ENCODE measurements around the gene BIRC3. TPM values are rescaled to one million over a fixed set of nuclear protein-coding genes. Genes with fewer than 3 reads are reported as not detected.

The BIRC3 gene
- polyA plus RNA-seq, 1 experiment = 3.5 TPM

DNA sequence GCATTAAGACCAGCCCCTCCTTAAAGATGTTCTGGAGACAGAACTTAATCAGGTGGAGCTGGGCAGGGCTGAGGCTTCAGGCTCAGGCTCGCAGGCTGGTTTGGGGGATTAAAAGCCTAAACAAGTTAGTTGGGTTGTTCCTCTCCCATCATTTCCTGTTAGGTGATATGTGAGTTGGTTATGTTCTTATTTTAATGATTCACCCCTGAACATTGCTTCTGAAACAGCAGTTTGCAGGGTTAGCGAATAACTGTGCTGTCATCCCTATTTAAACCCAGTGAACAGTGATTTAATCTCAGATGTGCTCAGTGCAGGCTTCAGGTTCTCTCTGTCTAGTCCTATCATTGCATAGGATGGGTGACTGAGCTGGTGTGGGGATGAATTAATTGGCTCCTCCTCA is 47.4 kb upstream of the BIRC3 start:
- Histone ChIP-seq H3K9me3 (ENCODE audit: control insufficient read depth, insufficient read depth, low read length) (peaks cover 3% of the 10 kb centered on the region), H3K27ac (ENCODE audit: low read depth, low read length) (no peak overlapping the region), H3K4me3 (ENCODE audit: low read depth, low read length) (no peak overlapping the region), H3K27me3 (ENCODE audit: control insufficient read depth, insufficient read depth, low read length) (no peaks in the 10 kb centered on the region)
- TF ChIP-seq, protein P1, sequence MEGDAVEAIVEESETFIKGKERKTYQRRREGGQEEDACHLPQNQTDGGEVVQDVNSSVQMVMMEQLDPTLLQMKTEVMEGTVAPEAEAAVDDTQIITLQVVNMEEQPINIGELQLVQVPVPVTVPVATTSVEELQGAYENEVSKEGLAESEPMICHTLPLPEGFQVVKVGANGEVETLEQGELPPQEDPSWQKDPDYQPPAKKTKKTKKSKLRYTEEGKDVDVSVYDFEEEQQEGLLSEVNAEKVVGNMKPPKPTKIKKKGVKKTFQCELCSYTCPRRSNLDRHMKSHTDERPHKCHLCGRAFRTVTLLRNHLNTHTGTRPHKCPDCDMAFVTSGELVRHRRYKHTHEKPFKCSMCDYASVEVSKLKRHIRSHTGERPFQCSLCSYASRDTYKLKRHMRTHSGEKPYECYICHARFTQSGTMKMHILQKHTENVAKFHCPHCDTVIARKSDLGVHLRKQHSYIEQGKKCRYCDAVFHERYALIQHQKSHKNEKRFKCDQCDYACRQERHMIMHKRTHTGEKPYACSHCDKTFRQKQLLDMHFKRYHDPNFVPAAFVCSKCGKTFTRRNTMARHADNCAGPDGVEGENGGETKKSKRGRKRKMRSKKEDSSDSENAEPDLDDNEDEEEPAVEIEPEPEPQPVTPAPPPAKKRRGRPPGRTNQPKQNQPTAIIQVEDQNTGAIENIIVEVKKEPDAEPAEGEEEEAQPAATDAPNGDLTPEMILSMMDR (IDR thresholded peaks at IDR 0.05; ENCODE audit: low read depth, low read length) = no peak
- CTCF ChIA-PET = interaction anchor here (2.2 kb wide), 1 partner anchor 18 kb away, joined by 5 read pairs; no protein-coding TSS in a partner anchor
- POLR2A ChIA-PET = no interaction called here
- DNase-seq (ENCODE audit: low read depth, low spot score) = no peak

DNA sequence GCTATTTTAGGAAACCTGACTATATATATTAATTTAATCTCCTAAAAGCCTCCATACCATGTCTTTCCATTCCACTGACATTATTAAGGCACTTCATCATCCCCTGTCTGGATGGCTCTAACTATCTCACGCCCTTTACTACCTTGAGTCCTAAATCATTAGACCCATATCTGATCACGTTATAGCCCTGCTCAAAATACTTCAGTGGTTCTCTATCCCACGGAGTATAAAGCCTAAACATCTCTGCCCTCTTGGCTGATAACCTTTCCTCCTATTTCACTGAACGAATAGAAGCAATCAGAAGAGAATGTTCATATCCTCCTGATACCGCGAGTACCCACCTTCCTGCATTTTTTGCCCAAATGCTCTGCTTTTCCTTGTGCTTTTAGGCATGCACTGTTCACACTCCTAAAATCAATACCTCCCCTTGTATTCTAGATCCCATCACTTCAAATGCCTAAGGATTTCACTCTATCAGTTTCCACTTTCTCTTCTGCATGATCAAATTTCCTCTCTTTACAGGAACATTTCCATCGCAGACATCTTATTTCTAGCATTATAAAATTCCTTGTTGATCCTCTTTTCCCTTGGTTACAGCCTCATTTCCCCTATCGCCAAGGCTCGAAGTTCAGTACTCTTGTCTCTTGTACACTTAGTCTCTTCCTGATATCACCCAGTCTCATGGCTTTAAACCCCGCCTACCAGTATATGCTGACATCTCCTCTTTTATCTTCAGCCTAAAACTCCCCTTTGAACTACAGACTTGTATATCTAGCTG is 45.0 kb upstream of the BIRC3 start:
- H3K4me3 ChIP-seq (ENCODE audit: low read depth, low read length) = no peak overlapping the region
- TF ChIP-seq, protein P1 (IDR thresholded peaks at IDR 0.05; ENCODE audit: low read depth, low read length) = no peak
- H3K9me3 ChIP-seq (ENCODE audit: control insufficient read depth, insufficient read depth, low read length) = peaks cover 3% of the 10 kb centered on the region
- no peak for DNase-seq (ENCODE audit: low read depth, low spot score)
- no peaks in the 10 kb centered on the region for H3K27me3 ChIP-seq (ENCODE audit: control insufficient read depth, insufficient read depth, low read length)
- ChIA-PET POLR2A (no interaction called here), CTCF (no interaction called here)
- no peak overlapping the region for H3K27ac ChIP-seq (ENCODE audit: low read depth, low read length)

DNA sequence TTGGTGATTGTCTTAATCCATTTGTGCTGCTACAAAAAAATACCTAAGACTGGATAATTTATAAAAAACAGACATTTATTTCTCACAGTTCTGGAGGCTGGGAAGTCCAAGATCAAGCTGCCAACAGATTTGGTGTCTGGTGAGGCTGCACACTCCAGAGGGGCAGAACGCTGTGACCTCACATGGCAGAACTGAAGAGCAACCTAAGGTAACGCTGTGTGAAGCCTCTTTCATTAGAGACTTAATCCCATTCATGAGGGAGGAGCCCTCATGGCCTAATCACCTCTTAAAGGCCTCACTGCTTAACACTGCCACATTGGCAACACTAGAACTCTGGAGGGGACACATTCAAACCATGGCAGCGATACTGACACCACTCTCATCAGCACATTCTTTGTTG is 42.7 kb upstream of the BIRC3 start:
- CTCF ChIA-PET = interaction anchor here (1.2 kb wide), 1 partner anchor 18 kb away, joined by 4 read pairs; no protein-coding TSS in a partner anchor
- POLR2A ChIA-PET = no interaction called here

DNA sequence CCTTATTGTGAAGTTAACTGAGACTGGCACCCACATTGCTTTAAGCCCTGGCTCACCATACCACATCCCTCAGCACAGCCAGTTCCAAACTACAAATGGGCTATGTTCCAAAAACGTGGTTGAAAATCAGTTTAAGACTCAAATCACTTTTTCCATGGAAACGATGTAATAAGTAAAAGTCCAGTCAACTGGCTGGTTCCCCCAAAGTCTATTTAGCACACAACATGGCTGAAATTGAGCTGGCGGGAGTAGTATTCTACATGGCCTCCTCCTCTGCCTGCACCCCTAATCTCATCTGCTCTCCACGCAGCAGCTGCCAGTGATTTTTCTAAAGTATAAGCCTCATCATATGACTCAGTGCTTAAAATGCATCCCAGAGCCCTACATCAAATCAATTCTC is 40.9 kb upstream of the BIRC3 start:
- TF ChIP-seq, protein P1 (IDR thresholded peaks at IDR 0.05; ENCODE audit: low read depth, low read length) = no peak
- CTCF ChIA-PET = interaction anchor here (1.6 kb wide), 1 partner anchor 11 kb away, joined by 3 read pairs; no protein-coding TSS in a partner anchor
- Histone ChIP-seq H3K4me3 (ENCODE audit: low read depth, low read length) (no peak overlapping the region), H3K27me3 (ENCODE audit: control insufficient read depth, insufficient read depth, low read length) (no peaks in the 10 kb centered on the region), H3K27ac (ENCODE audit: low read depth, low read length) (no peak overlapping the region), H3K9me3 (ENCODE audit: control insufficient read depth, insufficient read depth, low read length) (peaks cover 3% of the 10 kb centered on the region; the same call in 1 of the 2 replicates)
- POLR2A ChIA-PET = no interaction called here
- no peak for DNase-seq (ENCODE audit: low read depth, low spot score)

More for the DNA sequence above, 42.7 kb upstream of the BIRC3 start:
- Histone ChIP-seq H3K9me3 (ENCODE audit: control insufficient read depth, insufficient read depth, low read length) (peaks cover 3% of the 10 kb centered on the region; the same call in 1 of the 2 replicates), H3K4me3 (ENCODE audit: low read depth, low read length) (no peak overlapping the region), H3K27ac (ENCODE audit: low read depth, low read length) (no peak overlapping the region), H3K27me3 (ENCODE audit: control insufficient read depth, insufficient read depth, low read length) (no peaks in the 10 kb centered on the region)
- TF ChIP-seq, protein P1 (IDR thresholded peaks at IDR 0.05; ENCODE audit: low read depth, low read length) = no peak
- no peak for DNase-seq (ENCODE audit: low read depth, low spot score)

DNA sequence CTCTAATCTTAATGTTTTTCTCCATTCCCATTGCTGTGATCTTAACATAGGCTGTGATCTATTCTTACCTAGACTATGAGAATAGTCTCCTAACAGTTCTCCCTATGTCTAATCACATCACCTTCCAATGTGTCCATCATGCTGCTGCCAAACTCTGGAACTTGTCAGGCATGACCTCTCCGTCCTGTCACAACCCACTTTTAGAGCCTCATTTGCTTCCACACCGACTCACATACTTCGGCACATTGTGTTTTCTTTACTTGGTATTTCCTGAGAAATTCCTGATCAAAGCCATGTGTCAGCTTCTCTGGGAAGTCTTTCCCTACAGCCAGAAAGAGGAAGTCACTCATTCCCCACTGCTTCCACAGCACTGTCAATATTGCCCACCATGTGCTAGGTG is 40.5 kb upstream of the BIRC3 start:
- TF ChIP-seq, protein P1 (IDR thresholded peaks at IDR 0.05; ENCODE audit: low read depth, low read length) = no peak
- no peak overlapping the region for H3K27ac ChIP-seq (ENCODE audit: low read depth, low read length)
- peaks cover 3% of the 10 kb centered on the region; the same call in 1 of the 2 replicates for H3K9me3 ChIP-seq (ENCODE audit: control insufficient read depth, insufficient read depth, low read length)
- H3K27me3 ChIP-seq (ENCODE audit: control insufficient read depth, insufficient read depth, low read length) = no peaks in the 10 kb centered on the region
- ChIA-PET CTCF (interaction anchor here (1.6 kb wide), 1 partner anchor 11 kb away, joined by 3 read pairs; no protein-coding TSS in a partner anchor), POLR2A (no interaction called here)
- H3K4me3 ChIP-seq (ENCODE audit: low read depth, low read length) = no peak overlapping the region
- no peak for DNase-seq (ENCODE audit: low read depth, low spot score)

All from AG04450 (cell line).